ENCODE results near the gene ADAMTS19.

Gene ADAMTS19

DNA sequence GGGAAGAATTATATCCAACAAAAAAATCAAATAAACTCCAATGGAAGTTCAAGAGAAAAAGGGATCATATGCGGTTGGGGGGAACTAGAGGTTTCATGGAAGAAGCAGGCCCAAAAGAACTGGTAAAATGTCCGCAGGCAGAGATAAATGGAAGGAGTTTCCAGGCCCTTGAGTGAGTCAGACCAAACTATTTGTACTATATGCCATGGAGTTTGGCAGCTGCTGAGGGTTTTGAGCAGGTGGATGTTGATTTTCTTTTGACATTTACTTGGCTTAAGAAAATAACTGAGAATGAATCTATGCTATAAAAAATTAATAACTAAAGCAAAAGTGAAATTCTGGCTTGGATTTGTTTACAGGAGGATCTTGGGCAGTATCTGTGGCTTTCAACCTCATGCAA, 321.5 kb downstream of the ADAMTS19 start:
- no peak overlapping the region for H3K4me3 ChIP-seq (ENCODE audit: low read depth, low read length)

More for the DNA sequence above, 321.5 kb downstream of the ADAMTS19 start:
- TF ChIP-seq CTCF (IDR thresholded peaks at IDR 0.05; ENCODE audit: low read depth, low read length), result no peak
